Common myeloid progenitor, CD34-positive (primary cell): Measurements from ENCODE around the gene SPRED3. TPM values are rescaled to one million over a fixed set of nuclear protein-coding genes. Genes with fewer than 3 reads are reported as not detected.
"Not testable (repeated sequence)": the region's sequence is repeated elsewhere in the genome, so short reads cannot be mapped to it uniquely, and the experiment has no call there.

Experiments used
- CTCF ChIA-PET: fragments of 350-600 bp; sonication (Branson Sonifier 250); formaldehyde crosslinking; loops from one replicate; lab custom pipeline; 2021; ENCODE audit warnings: antibody characterized with exemption; lab: Charles Lee
- POLR2A ChIA-PET: fragments of 350-600 bp; sonication (Branson Sonifier 250); formaldehyde crosslinking; loops from one replicate; lab custom pipeline; 2021; ENCODE audit warnings: antibody characterized with exemption; lab: Charles Lee
- DNase-seq, 3 donors: peaks; one replicate each; pipeline versions ENCODE4 v3.0.0 to v3.0.0-alpha.2; 2013
- H3K27ac ChIP-seq, 2 experiments: 1 replicate in 1 of 2; 2 replicates in 1 of 2; pipeline ENCODE4 v1.7.0; 2013; ENCODE audit warnings: inconsistent platforms in 2 of 2, low read length in 2 of 2, mild to moderate bottlenecking in 2 of 2, low read depth in 1 of 2, moderate library complexity in 1 of 2; ENCODE audit not compliant: severe bottlenecking in 2 of 2, insufficient read depth in 1 of 2, poor library complexity in 1 of 2
- H3K27me3 ChIP-seq, 5 experiments: replicated peaks in 2 of 5; 1 replicate in 3 of 5; 2 replicates in 2 of 5; pipeline versions ENCODE4 v1.6.1 to v1.7.0; 2013; ENCODE audit warnings: low read length in 4 of 5, mild to moderate bottlenecking in 2 of 5, moderate library complexity in 2 of 5, inconsistent platforms in 1 of 5; ENCODE audit not compliant: insufficient read depth in 5 of 5, control insufficient read depth in 4 of 5
- H3K36me3 ChIP-seq, 4 experiments: 1 replicate in 2 of 4; 2 replicates in 2 of 4; pipeline versions ENCODE4 v1.6.1 to v1.7.0; 2013; ENCODE audit warnings: low read length in 3 of 4, control low read depth in 1 of 4, mild to moderate bottlenecking in 1 of 4; ENCODE audit not compliant: control insufficient read depth in 4 of 4, insufficient read depth in 4 of 4
- H3K4me1 ChIP-seq, 4 experiments: 1 replicate in 3 of 4; 2 replicates in 1 of 4; pipeline versions ENCODE4 v1.6.1 to v1.7.1; 2013; ENCODE audit warnings: low read length in 3 of 4, mild to moderate bottlenecking in 3 of 4, control low read depth in 1 of 4, inconsistent platforms in 1 of 4, moderate library complexity in 1 of 4; ENCODE audit not compliant: control insufficient read depth in 4 of 4, insufficient read depth in 4 of 4; ENCODE audit errors: control extremely low read depth in 1 of 4
- H3K4me3 ChIP-seq, 7 experiments: 1 replicate in 4 of 7; 2 replicates in 3 of 7; pipeline versions ENCODE4 v1.5.1 to v1.7.0; 2013; ENCODE audit warnings: mild to moderate bottlenecking in 7 of 7, low read length in 6 of 7, moderate library complexity in 6 of 7, inconsistent platforms in 2 of 7, low read depth in 2 of 7, control low read depth in 1 of 7; ENCODE audit not compliant: insufficient read depth in 4 of 7, control insufficient read depth in 1 of 7; ENCODE audit errors: extremely low read depth in 1 of 7
- H3K9me3 ChIP-seq, 5 experiments: 1 replicate in 4 of 5; 2 replicates in 1 of 5; pipeline versions ENCODE4 v1.6.1 to v1.7.1; 2013; ENCODE audit warnings: low read length in 4 of 5, mild to moderate bottlenecking in 2 of 5, inconsistent platforms in 1 of 5, low read depth in 1 of 5, moderate library complexity in 1 of 5; ENCODE audit not compliant: control insufficient read depth in 4 of 5, insufficient read depth in 2 of 5; ENCODE audit errors: control extremely low read depth in 1 of 5
- WGBS: methylation state at CpG from one replicate; pipeline ENCODE4 v1.1.5; 2013; ENCODE audit not compliant: insufficient coverage; 5-methylcytosine and 5-hydroxymethylcytosine counted together
- polyA plus RNA-seq: library from polyadenylated mRNA; unstranded; fragments of 120-200 nt; gene quantifications from one replicate; pipeline ENCODE4 v1.2.1, GENCODE V29; 2013

Gene SPRED3, protein sequence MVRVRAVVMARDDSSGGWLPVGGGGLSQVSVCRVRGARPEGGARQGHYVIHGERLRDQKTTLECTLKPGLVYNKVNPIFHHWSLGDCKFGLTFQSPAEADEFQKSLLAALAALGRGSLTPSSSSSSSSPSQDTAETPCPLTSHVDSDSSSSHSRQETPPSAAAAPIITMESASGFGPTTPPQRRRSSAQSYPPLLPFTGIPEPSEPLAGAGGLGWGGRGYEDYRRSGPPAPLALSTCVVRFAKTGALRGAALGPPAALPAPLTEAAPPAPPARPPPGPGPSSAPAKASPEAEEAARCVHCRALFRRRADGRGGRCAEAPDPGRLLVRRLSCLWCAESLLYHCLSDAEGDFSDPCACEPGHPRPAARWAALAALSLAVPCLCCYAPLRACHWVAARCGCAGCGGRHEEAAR
- 0.21 TPM for polyA plus RNA-seq

DNA sequence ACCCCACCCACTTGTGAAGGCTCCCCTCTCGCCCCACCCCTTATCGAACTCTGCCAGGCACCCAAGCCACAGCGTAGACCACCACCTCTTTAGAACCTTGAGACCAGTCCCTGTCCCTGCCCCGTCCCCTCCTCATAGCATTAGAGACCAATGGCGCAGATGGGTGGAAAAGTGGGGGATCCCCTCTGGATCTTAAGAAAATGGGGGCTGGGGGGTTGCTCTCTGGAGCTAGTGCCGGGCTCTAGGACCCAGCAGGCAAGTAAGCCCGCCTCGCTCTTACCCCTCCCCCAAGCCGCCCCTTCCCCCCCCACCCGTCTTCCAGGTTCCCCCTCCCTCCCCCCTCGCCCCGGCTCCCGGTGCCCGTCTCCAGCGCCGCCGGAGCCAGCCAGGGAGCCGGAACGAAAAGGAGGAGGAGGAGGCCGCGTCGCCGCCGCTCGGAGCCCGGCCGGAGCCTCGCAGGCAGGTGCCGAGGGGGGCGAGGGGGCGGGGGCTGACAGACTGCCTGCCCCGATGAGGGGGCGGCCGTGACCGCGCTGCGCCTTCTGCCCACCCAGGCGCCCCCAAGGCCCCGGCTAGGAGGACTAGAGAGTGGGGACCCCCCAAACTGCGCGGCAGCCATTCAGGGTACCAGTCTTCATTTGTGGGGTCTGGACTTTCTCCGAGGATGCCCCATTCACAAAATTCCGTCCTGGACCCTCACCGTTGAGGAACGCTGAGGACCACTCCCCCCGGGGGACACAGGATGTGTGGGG lies at the start of gene SPRED3:
SPRED3 (plus strand) TSS at position 349 of the 752 bp plus-strand sequence. CDS start 1,606 bp downstream, outside the sequence.
- ChIA-PET POLR2A (interaction anchor here (1.2 to 1.4 kb wide), 2 partner anchors 14 to 15 kb away, joined by 3 to 7 read pairs; partner anchors contain the start of genes FAM98C and PSMD8), CTCF (interaction anchor here (1.1 kb wide), 1 partner anchor 14 kb away, joined by 3 read pairs; the partner anchor contains the start of gene PSMD8)
- Histone ChIP-seq H3K4me3 (peak within 1 kb of the TSS; percentile 15 to 67 (median 52)), H3K27ac (no peak within 1 kb of the TSS), H3K4me1 (peaks cover 0 to 40% (median 24%) of the 10 kb centered on the region in 4 experiments), H3K36me3 (peaks cover 0 to 20% (median 8%) of the 10 kb centered on the region in 4 experiments), H3K9me3 (no peaks in the 10 kb centered on the region), H3K27me3 (peaks cover 6 to 93% (median 22%) of the 10 kb centered on the region in 5 experiments)
- DNase-seq, result peak in 1 of 3 donors; percentile 41
- WGBS, result under 1% methylated on average over 17 of the region's 46 CpGs

DNA sequence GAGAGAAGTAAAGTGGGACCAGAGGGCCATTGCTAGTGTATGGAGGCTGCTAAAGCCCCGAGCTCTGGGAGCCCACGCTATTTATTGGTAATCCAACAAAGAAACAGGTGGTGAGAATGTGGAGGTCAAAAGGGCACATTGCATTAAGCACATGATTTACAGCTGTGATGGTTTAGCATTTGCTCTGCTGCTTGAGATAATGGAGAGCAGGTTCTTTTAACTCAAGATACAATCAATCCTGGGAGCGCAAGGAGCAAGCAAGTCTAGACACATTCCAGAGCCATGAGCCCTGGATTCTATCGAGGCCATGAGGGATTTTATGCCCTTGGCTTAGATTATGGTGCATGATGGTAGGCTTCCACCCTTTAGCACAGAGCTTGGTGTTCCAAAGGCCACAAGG lies 49.5 kb upstream of the SPRED3 start:
- CTCF ChIA-PET, result interaction anchor here (0.6 to 1.4 kb wide), 4 partner anchors 96 to 104 kb away, joined by 3 to 5 read pairs (median 4); no protein-coding TSS in a partner anchor
- H3K4me3 ChIP-seq, H3K27me3 ChIP-seq, H3K9me3 ChIP-seq, H3K36me3 ChIP-seq, POLR2A ChIA-PET, DNase-seq, H3K27ac ChIP-seq: not testable (repeated sequence)
- peaks cover 0 to 15% (median 9%) of the 10 kb centered on the region in 4 experiments for H3K4me1 ChIP-seq
- WGBS, result 88% methylated on average over 4 of the region's 4 CpGs

GRCh38 chr19:38340927-38341326 lies 47.6 kb upstream of the SPRED3 start:
- ChIA-PET POLR2A (no interaction called here), CTCF (no interaction called here)
- H3K9me3 ChIP-seq, result no peaks in the 10 kb centered on the region
- no peak overlapping the region for H3K27ac ChIP-seq
- DNase-seq, result no peak
- no peak overlapping the region for H3K4me3 ChIP-seq
- 100% methylated on average over 2 of the region's 2 CpGs for WGBS
- peaks cover 0 to 14% (median 9%) of the 10 kb centered on the region in 4 experiments for H3K4me1 ChIP-seq
- no peaks in the 10 kb centered on the region for H3K27me3 ChIP-seq
- H3K36me3 ChIP-seq, result peaks cover 0 to 7% (median under 1%) of the 10 kb centered on the region in 4 experiments

- Histone ChIP-seq H3K4me3 (no peak overlapping the region), H3K9me3 (no peaks in the 10 kb centered on the region), H3K36me3 (peaks cover 0 to 7% (median 3%) of the 10 kb centered on the region in 4 experiments), H3K27ac (no peak overlapping the region), H3K27me3 (peaks cover 0 to 2% (median 0%) of the 10 kb centered on the region in 5 experiments), H3K4me1 (no peaks in the 10 kb centered on the region)
- no peak for DNase-seq
- WGBS, result 100% methylated on average over 1 of the region's 4 CpGs
- POLR2A ChIA-PET, result no interaction called here
- CTCF ChIA-PET, result no interaction called here
Observed at GRCh38 chr19:38346837-38347236, 41.7 kb upstream of the SPRED3 start.

DNA sequence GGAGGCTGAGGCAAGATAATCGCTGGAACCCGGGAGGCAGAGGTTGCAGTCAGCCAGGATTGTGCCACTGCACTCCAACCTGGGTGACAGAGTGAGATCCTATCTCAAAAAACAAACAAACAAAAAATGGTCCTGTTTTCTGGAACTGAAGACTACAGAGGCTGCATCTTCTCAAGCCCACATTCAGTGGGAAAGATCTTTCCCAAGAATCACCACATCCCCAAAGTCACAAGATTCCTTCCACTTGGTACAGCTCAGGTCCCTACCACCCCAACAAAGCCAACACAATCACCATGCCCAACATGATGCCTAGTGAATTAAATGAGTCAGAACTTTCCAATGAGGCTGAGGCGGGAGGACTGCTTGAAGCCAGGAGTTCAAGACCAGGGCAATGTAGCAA lies 37.6 kb upstream of the SPRED3 start:
- H3K4me3 ChIP-seq, result no peak overlapping the region
- 100% methylated on average over 1 of the region's 3 CpGs for WGBS
- POLR2A ChIA-PET, result interaction anchor here (0.7 kb wide), 1 partner anchor 12 kb away, joined by 3 read pairs; no protein-coding TSS in a partner anchor
- H3K27me3 ChIP-seq, result peaks cover 0 to 4% (median 0%) of the 10 kb centered on the region in 5 experiments
- H3K9me3 ChIP-seq, result no peaks in the 10 kb centered on the region
- DNase-seq, result no peak
- no peaks in the 10 kb centered on the region for H3K4me1 ChIP-seq
- H3K36me3 ChIP-seq, result peaks cover 0 to 4% (median 0%) of the 10 kb centered on the region in 4 experiments
- no peak overlapping the region for H3K27ac ChIP-seq
- CTCF ChIA-PET, result interaction anchor here (1.5 kb wide), 1 partner anchor 107 kb away, joined by 3 read pairs; no protein-coding TSS in a partner anchor

DNA sequence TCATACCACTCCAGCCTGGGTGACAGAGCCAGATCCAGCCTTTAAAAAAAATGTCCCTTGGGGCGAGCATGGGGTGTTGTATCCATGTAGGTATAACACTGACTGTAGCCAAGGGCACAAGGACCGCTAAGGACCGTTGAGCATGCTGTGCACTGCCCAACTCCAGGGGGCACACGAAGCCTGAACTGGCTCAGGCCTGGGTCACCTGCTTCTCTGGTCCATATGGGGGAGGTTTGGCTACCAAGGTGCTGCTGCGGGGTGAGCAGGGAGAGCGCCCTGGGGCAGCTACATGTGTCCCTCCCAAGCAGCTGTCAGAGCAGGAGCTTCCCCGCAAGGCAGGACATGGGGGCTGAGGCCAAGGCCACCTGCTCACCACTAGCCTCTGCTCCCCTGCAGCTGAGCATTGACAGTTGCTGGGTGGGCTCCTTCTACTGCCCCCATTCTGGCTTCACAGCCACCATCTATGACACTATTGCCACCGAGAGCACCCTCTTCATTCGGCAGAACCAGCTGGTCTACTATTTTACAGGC lies 36.6 kb upstream of the SPRED3 start:
- CTCF ChIA-PET, result interaction anchor here (1.5 kb wide), 1 partner anchor 108 kb away, joined by 3 read pairs; no protein-coding TSS in a partner anchor
- Histone ChIP-seq H3K9me3 (no peaks in the 10 kb centered on the region), H3K27ac (no peak overlapping the region), H3K36me3 (no peaks in the 10 kb centered on the region), H3K4me1 (no peaks in the 10 kb centered on the region), H3K4me3 (no peak overlapping the region), H3K27me3 (peaks cover 0 to 9% (median 2%) of the 10 kb centered on the region in 5 experiments)
- no peak for DNase-seq
- WGBS, result 72% methylated on average over 5 of the region's 9 CpGs
- POLR2A ChIA-PET, result interaction anchor here (0.8 kb wide), 1 partner anchor 8 kb away, joined by 4 read pairs; no protein-coding TSS in a partner anchor
